ENCODE measurements around the gene SFXN5.
"Not testable (repeated sequence)": the region's sequence is repeated elsewhere in the genome, so short reads cannot be mapped to it uniquely, and the experiment has no call there.

SFXN5 gene, protein sequence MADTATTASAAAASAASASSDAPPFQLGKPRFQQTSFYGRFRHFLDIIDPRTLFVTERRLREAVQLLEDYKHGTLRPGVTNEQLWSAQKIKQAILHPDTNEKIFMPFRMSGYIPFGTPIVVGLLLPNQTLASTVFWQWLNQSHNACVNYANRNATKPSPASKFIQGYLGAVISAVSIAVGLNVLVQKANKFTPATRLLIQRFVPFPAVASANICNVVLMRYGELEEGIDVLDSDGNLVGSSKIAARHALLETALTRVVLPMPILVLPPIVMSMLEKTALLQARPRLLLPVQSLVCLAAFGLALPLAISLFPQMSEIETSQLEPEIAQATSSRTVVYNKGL

DNA sequence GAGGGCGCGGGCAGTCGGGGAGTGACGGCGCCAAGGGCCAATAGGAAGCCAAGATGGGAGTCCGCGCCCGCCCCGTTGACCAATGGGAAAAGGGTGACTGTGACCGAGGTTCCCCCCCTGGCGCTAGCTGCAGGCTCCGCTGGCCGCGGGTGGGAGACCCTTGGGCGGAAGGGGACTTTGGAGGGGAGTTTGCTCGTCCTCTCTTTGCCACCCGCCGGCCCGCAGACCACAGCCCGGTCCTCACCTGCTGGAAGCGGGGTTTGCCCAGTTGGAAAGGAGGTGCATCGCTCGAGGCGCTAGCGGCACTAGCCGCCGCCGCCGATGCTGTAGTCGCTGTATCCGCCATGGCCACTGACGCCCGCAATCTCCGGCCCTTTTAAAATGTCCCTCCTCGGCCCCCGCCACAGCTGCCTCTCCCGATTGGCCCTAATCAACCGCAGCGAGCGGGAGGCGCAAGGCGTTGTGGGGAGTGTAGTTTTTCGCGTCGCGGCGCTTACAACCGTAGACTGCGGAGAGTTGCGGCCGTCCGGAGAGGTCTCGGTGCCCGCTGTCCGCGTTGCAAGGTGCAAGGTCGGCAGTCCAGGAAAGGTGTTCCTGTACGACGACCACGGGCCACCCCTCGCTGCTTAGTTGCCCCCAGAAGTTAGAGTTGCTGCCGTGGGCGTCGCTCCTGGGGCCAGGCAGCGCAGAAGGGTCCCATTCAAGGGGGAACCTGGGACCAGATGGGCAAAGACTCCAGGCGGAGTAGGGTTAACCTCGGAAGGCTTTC is at the start of gene SFXN5:
Gene SFXN5 (minus strand): TSS at position 353 of the 769 bp plus-strand sequence. CDS start 7 bp downstream, at position 346.
- DNase-seq = peak; percentile 83

DNA sequence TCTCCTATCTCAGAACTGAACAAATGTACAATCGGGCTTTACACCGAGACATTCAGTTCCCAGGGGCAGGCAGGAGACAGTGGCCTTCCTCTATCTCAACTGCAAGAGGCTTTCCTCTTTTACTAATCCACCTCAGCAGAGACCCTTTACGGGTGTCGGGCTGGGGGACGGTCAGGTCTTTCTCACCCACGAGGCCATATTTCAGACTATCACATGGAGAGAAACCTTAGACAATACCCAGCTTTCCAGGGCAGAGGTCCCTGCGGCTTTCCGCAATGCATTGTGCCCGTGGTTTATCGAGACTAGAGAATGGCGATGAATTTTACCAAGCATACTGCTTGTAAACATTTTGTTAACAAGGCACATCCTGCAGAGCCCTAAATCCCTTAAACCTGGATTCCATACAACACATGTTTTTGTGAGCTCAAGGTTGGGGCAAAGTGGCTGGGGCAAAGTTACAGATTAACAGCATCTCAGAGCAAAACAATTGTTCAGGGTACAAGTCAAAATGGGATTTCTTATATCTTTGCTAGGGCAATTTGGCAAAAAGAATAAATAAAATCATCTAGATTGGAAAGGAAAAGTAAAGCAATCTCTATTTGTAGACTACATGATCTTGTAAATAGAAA is 48.2 kb upstream of the SFXN5 start:
- DNase-seq = not testable (repeated sequence)

DNA sequence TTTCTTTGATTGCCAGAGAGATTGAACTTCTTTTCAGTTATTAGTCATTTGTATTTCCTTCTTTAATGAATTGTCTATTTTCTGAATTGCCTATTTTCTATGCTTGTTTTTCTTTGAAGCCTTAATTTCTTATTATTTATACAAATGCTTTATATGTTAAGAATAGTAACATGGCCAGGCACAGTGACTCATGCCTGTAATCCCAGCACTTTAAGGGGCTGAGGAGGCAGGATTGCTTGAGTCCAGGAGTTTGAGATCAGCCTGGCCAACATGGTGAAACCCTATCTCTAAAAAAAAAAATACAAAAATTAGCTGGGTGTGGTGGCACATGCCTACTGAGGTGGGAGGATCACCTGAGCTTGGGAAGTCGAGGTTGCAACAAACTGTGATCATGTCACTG is 45.9 kb upstream of the SFXN5 start:
- no peak for DNase-seq

DNA sequence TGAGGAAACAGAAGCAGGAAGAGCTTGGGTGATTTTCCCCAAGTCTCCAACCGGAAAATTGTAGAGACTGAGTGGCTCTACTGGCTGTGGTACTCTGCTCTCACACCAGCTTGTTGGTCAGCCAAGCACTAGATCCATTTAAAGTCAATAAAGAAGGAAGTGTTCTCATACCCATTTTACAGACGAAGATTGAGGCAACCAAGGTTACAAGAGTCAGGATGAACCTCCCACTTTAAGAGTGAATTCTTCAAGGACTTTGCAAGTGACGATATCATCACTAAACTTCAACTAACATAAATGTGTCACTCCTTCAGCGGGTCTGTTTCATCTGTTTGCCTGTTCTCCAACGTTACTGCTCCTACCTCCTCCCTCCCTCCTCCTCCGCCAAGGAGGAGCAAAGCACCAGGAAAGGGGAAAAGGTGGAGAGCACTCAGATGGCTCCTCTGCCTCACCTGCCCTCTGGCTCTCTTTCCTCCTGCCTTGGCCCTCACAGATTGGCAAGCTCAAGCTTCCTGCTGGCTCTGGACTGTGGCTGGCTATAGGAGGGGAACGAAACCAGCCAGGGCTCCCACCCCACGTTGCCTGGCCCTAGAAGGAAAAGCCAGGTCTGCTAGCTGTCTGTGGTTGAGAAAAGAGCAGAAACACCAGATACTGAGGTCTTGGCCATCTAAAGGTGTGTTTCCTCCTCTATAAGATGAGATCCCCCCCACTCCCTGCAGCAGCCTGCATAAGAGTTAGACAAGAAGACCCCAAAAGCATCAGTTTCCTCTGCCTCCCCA is 44.9 kb upstream of the SFXN5 start:
- DNase-seq = no peak

DNA sequence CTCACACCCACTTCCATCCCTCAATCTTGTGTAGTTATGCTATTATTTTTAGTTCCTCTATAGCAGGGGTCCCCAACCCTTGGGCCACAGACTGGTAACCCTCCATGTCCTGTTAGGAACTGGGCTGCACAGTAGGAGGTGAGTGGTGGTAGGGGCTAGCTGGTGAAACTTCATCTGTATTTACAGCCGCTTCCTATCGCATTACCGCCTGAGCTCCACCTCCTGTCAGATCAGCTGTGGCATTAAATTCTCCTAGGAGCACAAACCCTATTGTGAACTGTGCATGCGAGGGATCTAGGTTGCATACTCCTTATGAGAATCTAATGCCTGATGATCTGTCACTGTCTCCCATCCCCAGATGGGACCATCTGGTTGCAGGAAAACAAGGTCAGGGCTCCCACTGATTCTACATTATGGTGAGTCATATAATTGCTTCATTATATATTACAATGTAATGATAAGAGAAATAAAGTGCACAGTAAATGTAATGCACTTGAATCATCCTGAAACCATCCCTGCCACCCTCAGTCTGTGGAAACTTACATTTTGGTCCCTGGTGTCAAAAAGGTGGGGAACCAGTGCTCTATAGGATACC is 42.9 kb upstream of the SFXN5 start:
- DNase-seq = no peak

DNA sequence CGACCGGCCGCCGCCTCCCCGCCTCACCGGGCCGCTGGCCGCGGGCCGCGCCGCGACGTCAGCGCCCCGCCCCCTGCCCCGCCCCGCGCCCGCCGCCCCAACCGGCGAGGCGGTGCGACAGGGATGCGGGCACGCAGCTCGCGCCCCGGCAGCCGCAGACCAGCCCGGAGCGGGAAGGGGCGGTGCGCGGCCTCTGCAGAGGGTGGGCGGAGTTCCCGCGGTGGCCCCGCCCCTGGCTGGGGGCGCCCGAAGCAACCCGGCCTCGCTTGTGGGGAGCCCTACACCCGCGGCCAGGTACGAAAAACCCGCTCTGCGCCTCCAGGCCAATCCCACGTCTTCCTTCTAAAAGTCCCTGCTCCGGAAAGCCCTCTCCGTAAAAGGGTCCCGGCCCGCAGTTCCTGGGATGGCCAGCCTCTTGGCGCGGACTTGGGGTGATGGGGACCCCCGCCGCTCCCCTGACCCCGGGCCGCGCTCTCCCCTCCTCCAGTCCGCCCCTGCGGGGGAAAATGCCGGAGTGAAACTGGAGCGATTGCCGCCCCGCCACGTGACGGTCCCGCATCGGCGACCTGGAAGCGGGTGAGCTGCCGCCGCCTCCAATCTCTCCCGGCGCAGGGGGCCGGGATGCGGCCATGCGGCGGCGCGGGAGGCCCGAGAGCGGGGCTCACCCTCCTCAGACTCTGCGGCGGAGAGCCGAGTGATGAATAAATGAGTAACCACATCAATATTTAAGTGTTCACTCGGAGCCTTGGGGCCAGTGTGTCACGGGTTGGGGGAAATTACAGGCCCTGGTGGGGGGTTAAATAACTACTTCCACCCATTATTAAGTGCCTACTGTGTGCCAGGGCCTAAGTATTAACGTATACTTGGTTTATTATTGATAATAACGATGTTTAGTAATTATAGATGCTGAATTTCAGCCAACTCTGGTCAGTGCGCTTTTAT is 41.7 kb upstream of the SFXN5 start, which contains the start of gene RAB11FIP5:
Gene RAB11FIP5 (minus strand): TSS at position 36 of the 942 bp plus-strand sequence. CDS start 171 bp downstream, outside the sequence.
- DNase-seq = peak; percentile 20

DNA sequence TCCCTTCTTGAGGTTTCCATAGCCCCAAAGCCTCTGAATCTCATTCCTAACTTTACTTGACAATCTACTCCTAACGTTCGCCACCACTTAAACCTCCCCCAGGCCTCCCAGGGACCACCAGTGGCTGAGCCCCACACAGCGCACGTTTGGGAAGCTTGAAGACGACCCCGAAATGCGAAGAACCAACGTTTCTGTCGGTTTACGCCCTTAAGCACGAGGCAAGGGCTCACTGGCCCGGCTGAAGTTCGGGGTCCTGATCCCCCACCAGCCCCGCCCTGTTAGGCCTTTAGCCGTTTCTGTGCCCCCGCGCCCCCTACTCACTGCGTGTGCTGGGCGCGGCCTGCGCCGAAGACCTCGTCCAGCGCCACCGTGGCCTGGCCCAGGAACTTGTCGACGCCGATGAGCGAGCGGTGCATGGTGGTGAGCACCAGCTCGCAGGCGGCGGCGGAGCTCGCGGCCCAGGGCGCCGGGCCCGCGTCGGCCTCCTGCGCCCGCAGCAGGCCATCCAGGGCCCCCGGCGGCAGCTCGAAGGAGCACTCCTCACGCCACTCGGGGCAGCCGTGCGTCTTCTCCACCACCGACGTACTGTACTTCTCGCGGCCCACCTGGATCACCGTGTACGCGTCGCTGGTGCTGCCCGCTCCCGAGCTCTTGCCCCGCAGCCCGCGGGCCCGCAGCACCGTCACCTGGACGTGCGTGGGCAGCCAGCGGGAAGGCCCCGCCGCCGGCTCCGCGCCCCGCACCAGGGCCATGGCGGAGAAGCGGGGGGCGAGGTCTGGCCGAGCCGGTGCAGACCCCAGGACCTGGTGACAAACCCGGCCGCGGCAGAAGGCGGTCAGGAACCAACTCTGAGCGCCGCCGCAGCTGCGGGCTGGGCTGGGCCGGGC is 40.8 kb upstream of the SFXN5 start:
- DNase-seq = no peak

DNA sequence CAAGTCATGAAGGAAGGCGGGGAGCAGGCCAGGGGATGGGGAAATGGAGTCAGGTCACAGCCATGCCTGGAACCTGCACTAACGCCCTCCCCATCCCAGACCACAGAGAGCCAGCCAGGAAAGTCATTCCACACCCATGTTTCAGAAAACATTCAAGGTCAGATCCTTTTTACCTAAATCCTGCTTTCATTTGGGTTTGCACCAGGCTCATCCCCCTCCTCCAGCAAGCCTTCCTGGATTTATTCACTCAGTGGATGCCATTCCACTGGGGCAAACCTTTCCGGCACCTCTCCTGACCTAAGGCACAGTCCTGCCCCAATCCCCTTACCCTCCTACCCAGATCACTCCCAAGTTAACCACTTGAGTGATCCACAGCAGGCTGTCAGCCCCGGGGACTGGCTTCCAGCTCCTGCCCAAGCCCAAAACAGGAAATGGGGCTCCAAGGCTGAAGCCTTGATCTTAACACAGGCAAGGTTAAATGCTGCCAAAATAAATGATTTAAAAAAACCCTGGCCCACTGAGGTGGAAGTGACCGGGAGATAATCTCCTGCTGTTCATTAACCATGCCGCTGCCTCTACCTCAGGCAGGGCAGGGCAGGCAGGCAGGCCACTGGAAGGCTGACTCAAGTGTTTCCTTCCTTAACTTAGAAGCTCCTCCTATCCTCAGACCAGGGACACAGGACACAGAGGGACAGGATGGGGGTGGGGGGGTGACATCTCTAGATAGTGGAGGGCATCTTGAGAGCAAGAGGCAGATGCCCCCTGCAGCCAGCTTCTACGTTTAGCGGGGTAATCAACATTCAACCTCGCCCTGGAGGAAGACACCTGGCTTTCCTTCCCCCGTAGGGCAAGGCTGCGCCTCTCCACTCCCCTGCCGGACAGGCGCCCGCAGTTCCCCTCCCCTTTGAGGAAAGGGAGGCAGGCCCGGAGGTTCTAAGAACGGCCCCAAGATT is 39.8 kb upstream of the SFXN5 start:
- no peak for DNase-seq

DNA sequence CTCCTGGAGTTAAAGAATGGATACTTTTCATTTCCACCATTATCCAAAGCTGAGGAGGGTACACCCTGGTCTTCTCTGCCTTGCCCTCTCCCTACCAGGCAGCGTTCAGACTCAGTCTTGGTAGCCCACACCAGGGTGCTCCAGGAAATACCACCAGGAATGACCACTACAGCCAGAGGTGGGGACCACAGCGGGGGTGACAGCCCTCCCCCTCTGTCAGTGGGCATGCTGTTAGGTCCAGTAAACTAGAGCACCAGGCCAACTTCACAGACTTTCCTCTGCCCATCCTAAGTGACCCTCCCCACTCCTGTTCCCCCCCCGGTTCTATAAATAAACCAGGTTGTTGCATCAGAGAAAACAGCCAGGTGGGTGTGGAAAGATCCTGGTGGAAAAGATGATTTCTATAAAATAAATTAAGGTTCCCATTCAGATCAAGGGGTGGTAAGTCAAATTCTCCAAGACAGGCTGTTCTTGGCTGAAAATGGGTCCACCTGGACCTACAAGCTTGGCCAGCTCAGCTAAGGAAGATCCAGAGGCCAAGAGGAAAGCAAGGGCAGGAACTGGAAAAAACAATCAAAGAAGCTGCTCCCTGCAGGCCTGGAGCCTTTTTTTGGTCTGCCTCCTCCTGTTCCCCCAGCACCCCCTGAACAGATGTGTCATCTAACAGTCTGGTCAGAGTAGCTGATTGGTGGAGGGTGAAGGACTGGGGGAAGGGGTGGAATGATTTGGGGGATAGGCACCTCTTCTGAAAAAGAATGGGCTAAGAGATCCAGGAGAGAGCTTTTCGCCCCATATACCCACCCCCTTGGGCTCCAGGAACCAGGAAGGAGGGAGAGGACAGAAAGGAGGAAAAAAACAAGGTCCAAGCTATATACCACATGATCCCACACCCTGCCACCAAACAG is 38.9 kb upstream of the SFXN5 start:
- no peak for DNase-seq

DNA sequence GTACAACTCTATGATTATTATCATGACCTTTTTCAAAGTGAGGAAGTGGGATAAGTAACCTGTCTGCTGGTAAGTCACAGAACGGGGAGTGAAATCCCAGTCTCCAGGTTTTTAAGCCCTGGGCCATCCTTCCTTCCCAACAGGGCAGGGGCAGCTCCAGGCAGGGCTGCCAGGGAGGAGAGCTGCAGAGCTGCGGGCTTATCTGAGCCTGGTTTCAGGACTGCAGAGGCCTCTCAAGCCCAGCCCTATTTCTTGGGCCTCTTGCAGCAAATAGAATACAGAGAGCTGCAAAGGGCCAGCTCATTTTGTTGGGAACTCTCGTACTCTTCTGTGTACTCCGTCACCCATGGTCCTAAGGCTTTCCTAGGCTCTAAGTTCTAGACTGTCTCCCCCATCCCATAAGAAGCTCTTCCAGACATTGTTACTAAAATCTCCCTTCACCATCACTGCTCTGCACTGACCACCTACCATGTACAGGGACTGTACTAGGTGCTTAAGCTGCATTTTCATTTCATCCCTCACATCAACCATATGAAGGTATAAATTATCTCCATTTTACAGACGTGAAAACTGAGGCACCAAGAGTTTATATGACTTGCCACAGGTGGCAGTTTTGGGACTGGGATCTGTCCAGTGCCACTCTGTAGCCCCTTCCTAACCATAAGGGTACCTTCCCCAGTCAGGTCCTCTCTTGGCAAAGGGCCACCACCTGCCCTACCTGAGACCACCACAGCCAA is 38.1 kb upstream of the SFXN5 start:
- DNase-seq = no peak

DNA sequence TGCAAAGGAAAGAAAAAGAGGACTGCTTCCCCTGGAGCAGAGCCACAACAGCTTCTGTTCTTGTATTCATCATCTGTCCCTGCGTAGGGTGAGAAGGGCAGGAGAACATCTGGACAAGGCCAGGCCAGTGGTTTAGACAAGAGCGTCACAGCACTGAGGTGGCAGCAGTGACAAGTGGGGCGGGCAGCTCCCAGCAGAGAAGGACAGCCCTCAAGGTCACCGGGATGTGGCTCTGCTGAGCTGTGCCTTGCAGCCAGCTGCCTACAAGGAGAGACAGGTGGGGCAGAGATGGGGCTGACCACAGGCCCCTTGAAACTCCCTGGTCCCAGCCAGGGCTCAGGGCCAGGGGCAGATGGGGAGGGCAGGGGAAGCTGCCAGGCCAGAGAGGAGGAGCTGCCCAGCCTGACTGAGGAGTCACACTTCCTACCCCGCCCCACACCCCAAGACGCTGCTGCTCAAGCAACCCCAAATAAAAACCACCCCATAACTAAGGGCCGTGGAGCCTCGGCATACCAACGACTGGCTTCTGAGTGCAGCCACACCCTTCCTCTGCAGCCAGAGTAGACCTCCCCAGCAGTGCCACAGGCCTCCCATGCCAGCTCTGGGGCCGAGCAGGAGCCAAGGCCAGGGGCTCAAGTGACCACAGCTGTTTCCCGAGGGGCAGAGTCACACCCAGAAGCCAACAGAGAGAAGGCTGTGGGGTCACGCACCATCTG is 35.9 kb upstream of the SFXN5 start:
- DNase-seq = no peak

DNA sequence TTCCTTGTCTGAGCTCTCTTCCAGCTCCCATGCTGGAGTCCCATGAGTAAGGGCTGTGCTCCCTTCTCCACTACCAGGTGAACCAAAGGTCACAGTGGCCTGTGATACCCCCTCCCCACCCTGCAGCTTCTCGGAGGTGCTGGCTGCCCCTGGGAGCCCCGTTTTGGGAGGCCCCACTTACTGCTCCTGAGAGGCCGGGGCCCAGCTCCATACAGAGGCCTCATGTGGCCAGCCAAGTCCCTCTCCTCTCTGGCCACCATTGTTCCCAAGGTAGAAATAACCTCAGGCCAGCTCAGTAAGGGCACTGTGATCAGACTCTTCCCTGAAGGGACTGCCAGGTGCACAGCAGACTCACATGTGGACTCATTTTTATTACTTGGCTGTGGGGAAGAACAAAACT is 35.3 kb upstream of the SFXN5 start:
- DNase-seq = no peak

DNA sequence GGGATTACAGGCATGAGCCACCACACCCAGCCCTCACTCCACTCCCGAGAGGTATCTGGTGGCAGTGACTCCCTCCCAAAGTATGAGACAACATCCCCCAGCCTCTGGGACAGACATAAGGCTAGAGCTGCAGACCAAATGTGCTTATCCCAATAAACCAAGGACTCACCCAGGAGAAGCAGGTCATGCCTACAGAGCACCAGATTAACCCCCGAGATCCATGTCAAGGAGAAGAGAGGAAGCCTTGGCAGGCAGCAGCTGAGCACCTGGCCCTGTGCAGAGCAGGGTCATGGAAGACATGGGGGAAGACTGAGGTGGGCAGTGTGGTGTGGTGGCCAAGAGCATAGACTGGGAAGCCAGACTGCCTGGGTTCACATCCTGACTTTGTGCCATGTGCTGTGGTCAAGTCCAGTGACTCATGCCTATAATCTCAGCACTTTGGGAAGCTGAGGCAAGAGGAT is 34.0 kb upstream of the SFXN5 start:
- no peak for DNase-seq

DNA sequence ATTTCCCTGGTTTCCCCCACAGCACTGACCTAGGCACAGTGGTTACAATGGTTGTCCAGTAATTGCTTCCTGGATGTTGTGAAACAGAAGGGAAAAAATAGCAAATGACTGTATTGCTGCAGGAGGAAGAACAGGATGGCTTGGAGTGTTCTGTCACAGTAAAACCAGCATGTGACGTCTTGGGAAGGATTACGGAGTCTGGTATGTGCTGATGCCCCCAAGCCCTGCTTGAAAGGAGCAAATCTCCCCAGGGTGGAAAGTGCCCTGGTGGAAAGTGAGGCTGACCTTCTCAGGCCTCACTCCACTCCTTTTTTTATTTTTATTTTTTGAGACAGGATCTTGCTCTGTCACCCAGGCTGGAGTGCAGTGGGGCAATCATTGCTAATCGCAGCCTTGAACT is 33.4 kb upstream of the SFXN5 start:
- no peak for DNase-seq

DNA sequence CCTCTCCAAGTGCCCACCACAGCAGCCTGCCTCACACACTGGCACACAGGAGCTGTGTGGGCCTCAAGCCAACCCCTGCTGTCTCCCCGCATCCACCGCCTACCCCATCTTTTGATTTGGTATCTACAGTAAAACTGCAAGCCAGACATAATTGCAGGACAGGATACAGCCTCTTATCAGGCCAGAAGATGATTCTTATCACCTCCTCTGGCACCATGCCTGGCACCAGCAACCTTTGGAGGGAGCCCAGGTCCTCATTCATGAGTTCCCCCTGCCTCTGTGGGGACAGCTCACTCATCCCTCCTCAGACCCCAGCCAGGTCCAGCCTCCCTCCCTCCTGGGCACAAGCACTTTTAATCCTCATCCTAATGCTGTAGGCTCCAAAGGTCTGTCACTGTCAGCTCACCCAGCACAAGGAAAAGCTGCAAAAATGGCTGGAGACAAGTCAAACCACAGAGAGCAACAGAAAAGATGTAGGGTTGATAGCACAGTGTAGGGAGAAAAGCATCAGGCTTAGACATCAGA is 31.6 kb upstream of the SFXN5 start:
- peak; percentile 25 for DNase-seq

DNA sequence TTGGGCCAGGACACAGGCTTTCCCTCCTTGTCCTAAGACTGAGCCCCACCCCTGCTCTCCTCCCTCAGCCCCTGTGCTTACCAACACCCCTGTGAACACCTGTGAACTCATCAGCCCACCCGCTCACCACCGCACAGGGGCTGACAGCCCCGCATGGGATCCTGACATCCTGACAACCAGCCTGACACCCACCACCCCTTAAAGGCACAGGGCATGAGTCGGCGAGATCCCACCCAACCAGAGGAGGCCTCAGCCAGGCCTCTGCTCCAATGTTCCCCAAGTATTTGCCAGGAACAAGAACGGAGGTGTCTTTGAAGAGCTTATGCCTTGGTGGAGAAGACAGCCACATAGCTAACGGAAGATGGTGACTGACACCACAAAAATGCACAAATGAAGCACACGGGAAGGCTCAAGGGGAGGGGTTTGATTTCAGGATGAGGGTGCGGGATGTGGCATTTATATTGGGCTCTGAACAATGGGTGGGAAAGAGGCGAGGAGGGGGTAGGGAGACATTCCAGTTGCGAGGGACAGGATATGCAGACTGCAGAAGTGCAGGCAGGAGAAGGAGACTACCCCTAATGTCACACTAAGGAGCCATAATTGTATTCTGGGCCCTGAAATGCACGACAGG is 30.2 kb upstream of the SFXN5 start:
- no peak for DNase-seq

Data from DMS79 (cell line).